Activated CD4-positive, alpha-beta T cell treated with anti-CD3 and anti-CD28 coated beads for 36 hours (primary cell): Measurements from ENCODE around the gene GLYATL3. TPM values are rescaled to one million over a fixed set of nuclear protein-coding genes. Genes with fewer than 3 reads are reported as not detected.
"Not testable (repeated sequence)": the region's sequence is repeated elsewhere in the genome, so short reads cannot be mapped to it uniquely, and the experiment has no call there.

Source experiments
- ATAC-seq: fragments of 200-7000 bp; cut with Tn5 transposase; one replicate; pipeline ENCODE4 v1.10.0; 2021; ENCODE audit warnings: mild to moderate bottlenecking, moderate library complexity
- CTCF ChIA-PET: fragments of 350-600 bp; sonication (Branson Sonifier 250); formaldehyde crosslinking; loops from one replicate; lab custom pipeline; 2021; ENCODE audit warnings: antibody characterized with exemption; lab: Charles Lee
- POLR2A ChIA-PET: fragments of 350-600 bp; sonication (Branson Sonifier 250); formaldehyde crosslinking; loops from one replicate; lab custom pipeline; 2021; ENCODE audit warnings: antibody characterized with exemption, inconsistent platforms; lab: Charles Lee
- DNase-seq: peaks from one replicate; pipeline ENCODE4 v3.0.0-alpha.2; 2020
- H3K27ac Mint-ChIP-seq: one replicate; pipeline ENCODE4 v1.8.0; 2021; ENCODE audit warnings: mixed read lengths
- H3K27me3 Mint-ChIP-seq: one replicate; pipeline ENCODE4 v1.8.0; 2021; ENCODE audit warnings: mixed read lengths
- H3K36me3 Mint-ChIP-seq: one replicate; pipeline ENCODE4 v1.8.0; 2021; ENCODE audit warnings: low read depth, mixed read lengths
- H3K4me1 Mint-ChIP-seq: one replicate; pipeline ENCODE4 v1.8.0; 2021; ENCODE audit warnings: mixed read lengths
- H3K4me3 Mint-ChIP-seq: one replicate; pipeline ENCODE4 v1.8.0; 2021; ENCODE audit warnings: mild to moderate bottlenecking, moderate library complexity, mixed read lengths
- H3K9me3 Mint-ChIP-seq: one replicate; pipeline ENCODE4 v1.8.0; 2021; ENCODE audit warnings: low read depth, mixed read lengths
- intact Hi-C, 2 experiments: fragments of 100-400 bp; cut with DNase I in 1 of 2; cut with micrococcal nuclease in 1 of 2; formaldehyde crosslinking; loops; one replicate each; pipeline versions ENCODE4 v1.14.2 to v1.15.1; 2022 to 2024; cut with DNase I, micrococcal nuclease
- total RNA-seq, 2 experiments: library from RNA; stranded (reverse); gene quantifications; one replicate each; pipeline ENCODE4 v1.2.3, GENCODE V29; 2021

Gene GLYATL3
- total RNA-seq, 2 experiments from 2014 or later: not detected

DNA sequence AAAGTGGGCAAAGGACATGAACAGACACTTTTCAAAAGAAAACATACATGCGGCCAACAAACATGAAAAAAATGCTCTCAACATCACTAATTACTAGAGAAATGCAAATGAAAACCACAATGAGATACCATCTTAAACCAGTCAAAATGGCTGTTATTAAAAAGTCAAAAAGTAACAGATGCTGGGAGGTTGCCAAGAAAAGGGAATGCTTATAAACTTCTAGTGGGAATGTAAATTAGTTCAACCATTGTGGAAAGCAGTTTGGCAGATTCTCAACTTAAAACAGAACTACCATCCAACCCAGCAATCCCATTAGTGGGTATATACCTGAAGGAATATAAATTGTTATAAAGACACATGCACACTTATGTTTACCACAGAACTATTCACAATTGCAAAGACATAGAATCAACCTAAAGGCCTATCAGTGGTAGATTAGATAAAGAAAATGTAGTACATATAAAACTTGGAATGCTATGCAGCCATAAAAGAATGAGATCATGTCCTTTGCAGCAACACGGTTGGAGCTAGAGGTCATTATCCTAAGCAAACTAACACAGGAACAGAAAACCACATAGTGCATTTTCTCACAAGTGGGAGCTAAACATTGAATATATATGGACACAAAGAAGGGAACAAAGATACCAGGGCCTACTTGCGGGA, 20.3 kb upstream of the GLYATL3 start:
- CTCF ChIA-PET: no interaction called here
- no peak overlapping the region for H3K4me3 Mint-ChIP-seq

DNA sequence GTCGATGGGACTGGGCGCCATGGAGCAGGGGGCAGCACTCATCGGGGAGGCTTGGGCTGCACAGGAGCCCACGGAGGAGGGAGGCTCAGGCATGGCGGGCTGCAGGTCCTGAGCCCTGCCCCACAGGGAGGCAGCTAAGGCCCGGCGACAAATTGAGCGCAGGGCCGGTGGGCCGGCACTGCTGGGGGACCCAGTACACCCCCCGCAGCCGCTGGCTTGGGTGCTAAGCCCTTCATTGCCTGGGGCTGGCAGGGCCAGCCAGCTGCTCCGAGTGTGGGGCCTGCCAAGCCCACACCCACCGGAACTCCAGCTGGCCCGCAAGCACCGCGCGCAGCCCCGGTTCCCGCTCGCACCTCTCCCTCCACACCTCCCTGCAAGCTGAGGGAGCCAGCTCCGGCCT, 17.9 kb upstream of the GLYATL3 start:
- ATAC-seq, DNase-seq, H3K4me1 Mint-ChIP-seq, intact Hi-C loops, H3K27me3 Mint-ChIP-seq, H3K4me3 Mint-ChIP-seq, H3K27ac Mint-ChIP-seq, H3K9me3 Mint-ChIP-seq, POLR2A ChIA-PET, CTCF ChIA-PET: not testable (repeated sequence)
- H3K36me3 Mint-ChIP-seq: peaks cover 29% of the 10 kb centered on the region

More for the DNA sequence above, 20.3 kb upstream of the GLYATL3 start:
- Mint-ChIP-seq H3K27me3 (no peaks in the 10 kb centered on the region), H3K27ac (no peak overlapping the region), H3K36me3 (peaks cover 39% of the 10 kb centered on the region), H3K9me3 (no peaks in the 10 kb centered on the region), H3K4me1 (no peaks in the 10 kb centered on the region)
- ATAC-seq: no peak
- intact Hi-C loops: no loop called here
- POLR2A ChIA-PET: no interaction called here
- no peak for DNase-seq

DNA sequence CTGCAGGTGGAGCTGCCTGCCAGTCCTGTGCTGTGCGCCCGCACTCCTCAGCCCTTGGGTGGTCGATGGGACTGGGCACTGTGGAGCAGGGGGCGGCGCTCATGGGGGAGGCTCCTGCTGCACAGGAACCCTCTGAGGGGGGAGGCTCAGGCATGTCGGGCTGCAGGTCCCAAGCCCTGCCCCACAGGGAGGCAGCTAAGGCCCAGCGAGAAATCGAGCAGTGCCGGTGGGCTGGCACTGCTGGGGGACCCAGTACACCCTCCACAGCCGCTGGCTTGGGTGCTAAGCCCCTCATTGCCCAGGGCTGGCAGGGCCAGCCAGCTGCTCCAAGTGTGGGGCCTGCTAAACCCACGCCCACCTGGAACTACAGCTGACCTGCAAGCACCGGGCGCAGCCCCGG, 16.3 kb upstream of the GLYATL3 start:
- intact Hi-C loops, H3K27ac Mint-ChIP-seq: not testable (repeated sequence)
- CTCF ChIA-PET: interaction anchor here (1.0 kb wide), 1 partner anchor 28 kb away, joined by 3 read pairs; no protein-coding TSS in a partner anchor

DNA sequence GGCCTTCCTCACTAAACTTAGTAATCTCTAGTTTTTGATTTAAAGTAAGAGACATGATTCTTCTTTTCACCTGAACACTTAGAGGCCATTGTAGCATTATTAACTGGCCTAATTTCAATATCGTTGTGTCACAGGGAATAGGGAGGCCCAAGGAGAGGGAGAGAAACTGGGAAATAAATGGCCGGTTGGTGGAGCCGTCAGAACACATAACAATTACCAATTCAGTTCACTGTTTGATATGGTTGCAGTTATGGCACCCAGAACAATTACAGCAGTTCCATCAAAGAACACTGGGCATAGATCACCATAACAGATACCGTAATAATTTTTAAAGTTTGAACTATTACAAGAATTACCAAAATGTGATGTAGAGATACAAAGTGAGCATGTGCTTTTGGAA, 9.1 kb upstream of the GLYATL3 start:
- no peak for ATAC-seq

More for the DNA sequence above, 16.3 kb upstream of the GLYATL3 start:
- not testable (repeated sequence) for H3K4me3 Mint-ChIP-seq, H3K4me1 Mint-ChIP-seq, H3K27me3 Mint-ChIP-seq, H3K9me3 Mint-ChIP-seq, DNase-seq, ATAC-seq
- POLR2A ChIA-PET: interaction anchor here (0.5 kb wide), 1 partner anchor 61 kb away, joined by 3 read pairs; no protein-coding TSS in a partner anchor
- H3K36me3 Mint-ChIP-seq: peaks cover 23% of the 10 kb centered on the region

GRCh38 chr6:49497304-49497703, 2.4 kb upstream of the GLYATL3 start:
- peaks cover 2% of the 10 kb centered on the region for H3K36me3 Mint-ChIP-seq
- intact Hi-C loops: no loop called here
- DNase-seq (no peak), ATAC-seq (no peak)
- CTCF ChIA-PET: no interaction called here
- no peaks in the 10 kb centered on the region for H3K27me3 Mint-ChIP-seq
- no peaks in the 10 kb centered on the region for H3K4me1 Mint-ChIP-seq
- no peak overlapping the region for H3K4me3 Mint-ChIP-seq
- H3K27ac Mint-ChIP-seq: no peak overlapping the region
- no peaks in the 10 kb centered on the region for H3K9me3 Mint-ChIP-seq
- POLR2A ChIA-PET: no interaction called here

More for the DNA sequence above, 9.1 kb upstream of the GLYATL3 start:
- H3K4me3 Mint-ChIP-seq: no peak overlapping the region
- ChIA-PET POLR2A (no interaction called here), CTCF (no interaction called here)
- intact Hi-C loops: no loop called here
- H3K27ac Mint-ChIP-seq: no peak overlapping the region
- no peak for DNase-seq
- H3K9me3 Mint-ChIP-seq: no peaks in the 10 kb centered on the region
- no peaks in the 10 kb centered on the region for H3K4me1 Mint-ChIP-seq
- no peaks in the 10 kb centered on the region for H3K27me3 Mint-ChIP-seq
- peaks cover 25% of the 10 kb centered on the region for H3K36me3 Mint-ChIP-seq

GRCh38 chr6:49499126-49499525, 597 bp upstream of the GLYATL3 start:
- no peak overlapping the region for H3K4me3 Mint-ChIP-seq
- intact Hi-C loops: no loop called here
- no peak overlapping the region for H3K27ac Mint-ChIP-seq
- ChIA-PET POLR2A (no interaction called here), CTCF (no interaction called here)
- no peak for ATAC-seq
- no peaks in the 10 kb centered on the region for H3K4me1 Mint-ChIP-seq
- no peaks in the 10 kb centered on the region for H3K36me3 Mint-ChIP-seq
- H3K9me3 Mint-ChIP-seq: no peaks in the 10 kb centered on the region
- H3K27me3 Mint-ChIP-seq: peaks cover 6% of the 10 kb centered on the region
- no peak for DNase-seq

GRCh38 chr6:49504666-49505065, 4.9 kb downstream of the GLYATL3 start:
- no peaks in the 10 kb centered on the region for H3K36me3 Mint-ChIP-seq
- H3K27ac Mint-ChIP-seq: no peak overlapping the region
- no peak for DNase-seq
- no peak overlapping the region for H3K4me3 Mint-ChIP-seq
- ATAC-seq: no peak
- intact Hi-C loops: no loop called here
- no peaks in the 10 kb centered on the region for H3K9me3 Mint-ChIP-seq
- POLR2A ChIA-PET: interaction anchor here (0.7 kb wide), 1 partner anchor 27 kb away, joined by 3 read pairs; no protein-coding TSS in a partner anchor
- CTCF ChIA-PET: no interaction called here
- no peaks in the 10 kb centered on the region for H3K4me1 Mint-ChIP-seq
- peaks cover 25% of the 10 kb centered on the region for H3K27me3 Mint-ChIP-seq

GRCh38 chr6:49506569-49507111, 6.9 kb downstream of the GLYATL3 start:
- Mint-ChIP-seq H3K9me3 (no peaks in the 10 kb centered on the region), H3K4me1 (no peaks in the 10 kb centered on the region), H3K4me3 (no peak overlapping the region), H3K36me3 (no peaks in the 10 kb centered on the region), H3K27ac (no peak overlapping the region), H3K27me3 (peaks cover 28% of the 10 kb centered on the region)
- CTCF ChIA-PET: no interaction called here
- DNase-seq (no peak), ATAC-seq (no peak)
- intact Hi-C loops: no loop called here
- POLR2A ChIA-PET: no interaction called here

DNA sequence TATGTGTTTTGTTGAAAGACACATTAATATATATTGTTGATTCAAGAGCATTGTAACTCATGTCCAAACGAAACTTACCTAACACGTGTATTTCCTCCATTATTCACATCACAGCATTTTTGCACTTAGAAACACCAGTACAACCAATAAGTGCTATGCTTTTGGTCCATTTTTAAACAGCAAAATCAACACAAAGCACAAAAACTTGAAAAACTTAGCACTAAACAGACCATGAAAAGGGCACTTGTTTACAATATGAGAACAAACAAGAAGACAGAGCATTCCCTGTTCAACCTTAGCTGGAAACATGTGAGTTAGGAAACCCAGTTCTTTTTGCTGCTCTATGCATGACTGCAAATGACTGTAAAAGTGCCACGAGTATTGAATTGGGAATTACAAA, 9.6 kb downstream of the GLYATL3 start:
- no peaks in the 10 kb centered on the region for H3K9me3 Mint-ChIP-seq
- H3K27me3 Mint-ChIP-seq: peaks cover 28% of the 10 kb centered on the region
- ATAC-seq (no peak), DNase-seq (no peak)
- POLR2A ChIA-PET: no interaction called here
- intact Hi-C loops: no loop called here
- H3K4me1 Mint-ChIP-seq: no peaks in the 10 kb centered on the region
- no peak overlapping the region for H3K27ac Mint-ChIP-seq
- no peak overlapping the region for H3K4me3 Mint-ChIP-seq
- H3K36me3 Mint-ChIP-seq: no peaks in the 10 kb centered on the region
- CTCF ChIA-PET: no interaction called here

- CTCF ChIA-PET: interaction anchor here (1.4 kb wide), 1 partner anchor 18 kb away, joined by 3 read pairs; no protein-coding TSS in a partner anchor
These were observed 13.6 kb downstream of the GLYATL3 start for GRCh38 chr6:49513153-49513989.

DNA sequence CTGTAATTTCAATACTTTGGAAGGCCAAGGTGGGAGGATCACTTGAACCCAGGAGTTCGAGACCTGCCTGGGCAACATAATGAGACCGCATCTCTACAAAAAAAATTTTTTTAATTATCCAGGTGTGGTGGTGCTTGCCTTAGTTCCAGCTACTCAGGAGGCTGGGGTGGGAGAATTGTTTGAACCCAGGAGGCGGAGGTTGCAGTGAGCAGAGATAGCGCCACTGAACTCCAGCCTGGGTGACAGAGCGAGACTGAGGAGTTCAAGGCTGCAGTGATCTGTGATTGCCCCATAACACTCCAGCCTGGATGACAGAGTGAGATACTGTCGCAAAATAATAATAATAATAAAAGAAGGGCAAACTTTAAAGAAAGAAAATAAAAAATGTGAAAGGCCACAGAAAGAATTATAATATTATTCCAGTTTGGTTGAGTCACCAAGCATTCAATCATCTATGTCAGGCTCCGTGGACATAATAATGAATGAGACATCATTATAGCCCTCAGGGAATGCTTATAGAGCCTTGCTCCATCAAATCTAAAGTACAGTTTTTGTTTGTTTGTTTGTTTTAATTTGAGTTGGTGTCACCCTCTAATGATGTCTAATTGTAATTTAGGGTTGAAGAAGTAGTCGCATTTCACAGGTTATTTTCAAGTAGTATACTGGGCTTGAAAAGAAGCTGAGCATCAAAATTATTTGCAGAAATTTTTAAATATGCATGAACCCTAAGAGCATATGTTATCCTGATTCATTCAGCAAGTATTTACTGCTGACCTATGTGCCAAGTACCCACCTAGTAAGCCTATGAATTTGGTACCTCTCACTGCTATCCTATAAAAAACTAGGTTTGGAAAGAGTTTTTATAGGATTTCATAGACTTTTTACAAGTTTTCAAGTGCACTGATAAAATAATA, 15.1 kb downstream of the GLYATL3 start:
- no peak overlapping the region for H3K4me3 Mint-ChIP-seq
- no peak overlapping the region for H3K27ac Mint-ChIP-seq
- H3K9me3 Mint-ChIP-seq: no peaks in the 10 kb centered on the region
- no peaks in the 10 kb centered on the region for H3K4me1 Mint-ChIP-seq
- intact Hi-C loops: no loop called here
- DNase-seq (no peak), ATAC-seq (no peak)
- H3K36me3 Mint-ChIP-seq: no peaks in the 10 kb centered on the region
- ChIA-PET CTCF (no interaction called here), POLR2A (no interaction called here)
- peaks cover 9% of the 10 kb centered on the region for H3K27me3 Mint-ChIP-seq

More at GRCh38 chr6:49513153-49513989, 13.6 kb downstream of the GLYATL3 start:
- Mint-ChIP-seq H3K27ac (no peak overlapping the region), H3K27me3 (peaks cover 13% of the 10 kb centered on the region), H3K4me3 (no peak overlapping the region), H3K4me1 (no peaks in the 10 kb centered on the region), H3K36me3 (no peaks in the 10 kb centered on the region), H3K9me3 (no peaks in the 10 kb centered on the region)
- intact Hi-C loops: no loop called here
- POLR2A ChIA-PET: no interaction called here
- no peak for DNase-seq
- no peak for ATAC-seq
